ENCODE measurements around the gene CCDC102A. TPM values are rescaled to one million over a fixed set of nuclear protein-coding genes. Genes with fewer than 3 reads are reported as not detected.

CCDC102A gene
- total RNA-seq, 1 experiment from 2014 or later: 5.2 TPM

DNA sequence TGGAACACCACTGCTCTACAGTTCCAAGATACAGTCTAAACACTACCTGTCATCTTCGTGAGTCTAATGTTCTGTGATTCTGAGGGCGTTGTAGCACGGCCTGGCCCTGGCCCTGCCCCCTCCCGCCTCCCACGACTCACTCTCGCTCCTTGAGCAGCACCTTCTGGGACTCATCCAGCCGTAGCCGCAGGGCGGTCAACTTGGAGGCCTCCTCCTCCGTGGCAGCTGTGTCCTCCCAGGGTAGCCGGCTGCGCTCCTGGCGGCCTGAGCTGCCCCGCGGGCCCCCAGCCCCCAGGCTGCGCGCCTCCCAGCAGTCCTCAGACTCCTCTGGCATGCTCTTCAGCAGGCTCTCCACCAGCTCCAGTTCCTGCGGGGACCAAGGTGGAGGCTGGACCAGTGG is 10.6 kb downstream of the CCDC102A start:
- no peak for DNase-seq (ENCODE audit: extremely low read depth, low read depth)

DNA sequence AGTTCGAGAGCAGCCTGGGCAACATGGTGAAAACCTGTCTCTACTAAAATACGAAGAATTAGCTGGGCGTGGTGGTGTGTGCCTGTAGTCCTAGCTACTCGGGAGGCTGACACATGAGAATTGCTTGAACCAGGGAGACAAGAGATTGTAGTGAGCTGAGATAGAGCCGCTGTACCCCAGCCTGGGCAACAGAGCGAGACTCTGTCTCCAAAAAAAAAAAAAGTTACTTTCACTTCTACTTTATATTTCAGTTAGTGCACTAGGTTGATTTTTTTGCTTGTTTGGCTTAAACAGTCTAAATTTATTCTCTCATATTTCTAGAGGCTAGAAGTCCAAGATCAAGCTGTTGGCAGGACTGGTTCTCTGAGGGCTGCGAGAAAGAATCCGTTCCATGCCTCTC is 13.4 kb downstream of the CCDC102A start:
- DNase-seq (ENCODE audit: extremely low read depth, low read depth): no peak

DNA sequence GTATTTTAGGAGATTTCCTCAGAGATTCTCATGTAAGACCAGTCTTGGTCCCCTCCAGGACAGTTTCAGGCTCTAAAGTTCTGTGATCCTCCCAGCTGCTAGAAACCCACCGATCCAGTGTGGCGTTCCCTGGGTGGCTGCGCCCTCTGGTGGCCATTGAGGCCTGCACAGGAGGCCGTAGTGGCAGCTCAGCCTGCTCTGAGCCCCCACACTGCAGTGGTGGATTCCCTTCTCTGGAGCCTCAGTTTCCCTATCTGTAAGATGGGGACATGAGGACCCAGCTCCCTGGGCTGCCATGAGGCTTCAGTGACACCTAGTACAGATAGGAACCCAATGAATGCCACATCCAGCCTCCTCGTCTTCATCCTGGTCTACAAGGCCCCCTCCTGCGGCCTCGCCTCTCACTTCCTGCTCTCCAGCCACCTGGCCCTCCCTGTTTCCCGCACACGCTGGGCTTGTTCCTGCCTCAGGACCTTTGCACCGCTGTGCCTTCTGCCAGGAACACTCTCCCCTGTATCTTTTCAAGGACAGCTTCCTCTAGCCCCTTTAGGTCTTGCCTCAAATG is 16.5 kb downstream of the CCDC102A start:
- peak; percentile 73 for DNase-seq (ENCODE audit: extremely low read depth, low read depth)

DNA sequence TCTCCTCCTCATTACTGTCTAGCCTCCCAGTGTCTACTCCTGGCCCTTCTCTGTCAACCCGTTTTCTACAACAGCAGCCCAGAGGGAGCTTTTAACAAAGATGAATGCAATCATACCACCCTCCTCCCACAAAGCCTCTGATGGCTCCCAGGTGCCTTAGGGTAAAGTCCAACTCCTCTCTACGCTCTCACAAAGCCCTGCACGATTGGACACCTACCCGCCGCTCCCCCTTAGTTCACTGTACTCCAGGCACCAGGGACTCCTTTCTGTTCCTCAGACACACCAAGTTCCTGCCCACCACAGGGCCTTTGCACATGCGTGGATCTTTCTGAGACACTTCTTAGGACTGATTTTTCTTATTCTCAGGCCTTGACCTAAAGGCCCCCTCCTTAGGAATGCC is 17.4 kb downstream of the CCDC102A start:
- no peak for DNase-seq (ENCODE audit: extremely low read depth, low read depth)

DNA sequence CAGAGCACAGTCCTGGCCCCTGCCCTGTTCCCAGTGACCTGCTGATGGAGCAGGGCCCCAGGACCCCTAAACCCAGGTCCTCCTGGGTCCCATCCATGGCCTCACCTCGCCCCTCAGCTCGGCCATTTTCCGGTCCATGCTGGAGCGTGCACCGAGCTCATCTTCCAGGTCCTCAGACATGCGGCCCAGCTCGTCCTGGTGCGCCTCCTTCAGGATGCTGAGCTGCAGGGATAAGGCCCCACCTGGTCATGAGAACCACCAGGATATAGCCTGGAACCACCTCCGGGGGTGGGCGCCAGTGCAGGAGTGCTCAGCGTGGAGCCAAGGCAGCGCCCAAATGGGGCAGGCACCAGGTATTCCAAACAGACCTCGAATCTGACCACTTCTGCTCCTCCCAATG is 17.9 kb downstream of the CCDC102A start:
- DNase-seq (ENCODE audit: extremely low read depth, low read depth): no peak

DNA sequence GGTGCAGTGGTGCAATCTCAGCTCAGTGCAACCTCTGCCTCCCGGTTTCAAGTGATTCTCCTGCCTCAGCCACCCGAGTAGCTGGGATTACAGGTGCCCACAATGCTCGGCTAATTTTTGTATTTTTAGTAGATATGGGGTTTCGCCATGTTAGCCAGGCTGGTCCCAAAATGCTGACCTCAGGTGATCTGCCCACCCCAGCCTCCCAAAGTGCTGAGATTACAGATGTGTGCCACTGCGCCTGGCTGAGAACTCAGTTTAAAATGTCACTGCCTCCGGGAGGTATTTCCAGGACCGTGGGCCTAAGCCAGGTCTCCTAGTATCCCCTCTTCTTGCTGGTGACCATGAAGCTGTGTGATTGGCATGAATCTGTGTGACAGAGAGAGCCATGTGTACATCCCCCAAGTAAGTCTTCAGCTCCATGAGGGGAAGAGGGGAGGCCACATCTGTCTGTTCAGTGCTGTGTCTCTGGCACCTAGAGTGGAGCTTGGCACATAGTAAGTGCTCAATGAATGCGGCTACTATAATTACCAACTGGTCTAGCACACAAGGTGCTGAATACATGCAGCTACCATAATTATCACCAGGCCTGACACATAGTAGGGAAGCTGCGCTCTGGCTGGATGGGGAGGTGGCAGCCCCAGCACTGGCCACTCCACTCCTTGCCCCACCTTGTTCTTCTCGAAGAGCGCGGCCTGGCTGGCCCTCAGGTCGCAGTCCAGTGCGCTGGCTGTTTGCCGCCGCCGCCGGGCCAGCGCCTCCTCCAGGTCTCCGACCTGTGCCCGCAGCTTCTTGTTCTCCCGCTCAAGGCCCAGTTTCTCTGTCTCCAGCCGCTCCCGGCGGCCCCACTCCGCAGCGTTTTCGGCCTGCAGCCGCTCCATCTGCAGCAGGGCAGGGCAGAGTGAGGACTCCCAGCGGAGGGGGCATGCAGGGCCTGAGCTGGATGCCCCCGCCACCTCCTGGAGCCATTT is 18.7 kb downstream of the CCDC102A start:
- DNase-seq (ENCODE audit: extremely low read depth, low read depth): no peak

DNA sequence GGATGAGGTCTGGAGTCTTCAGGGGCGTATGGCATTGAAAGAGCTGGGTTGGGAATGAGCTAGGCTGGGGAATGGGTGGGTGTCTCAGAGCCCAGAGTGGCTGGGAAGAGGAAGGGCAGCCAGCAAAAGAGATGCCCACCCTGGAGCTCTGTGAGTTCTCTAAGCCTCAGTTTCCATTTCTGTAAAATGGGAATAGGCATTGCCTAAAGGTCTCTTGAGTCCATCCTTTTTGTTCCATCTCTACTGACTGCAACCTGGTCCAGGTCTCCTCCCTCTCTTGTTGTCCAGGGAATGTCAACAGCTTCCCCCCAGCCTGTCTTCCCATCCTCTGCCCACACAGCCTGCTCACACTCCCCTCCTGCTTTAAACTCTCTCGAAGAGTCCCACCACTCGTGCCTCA is 19.6 kb downstream of the CCDC102A start:
- DNase-seq (ENCODE audit: extremely low read depth, low read depth): no peak

DNA sequence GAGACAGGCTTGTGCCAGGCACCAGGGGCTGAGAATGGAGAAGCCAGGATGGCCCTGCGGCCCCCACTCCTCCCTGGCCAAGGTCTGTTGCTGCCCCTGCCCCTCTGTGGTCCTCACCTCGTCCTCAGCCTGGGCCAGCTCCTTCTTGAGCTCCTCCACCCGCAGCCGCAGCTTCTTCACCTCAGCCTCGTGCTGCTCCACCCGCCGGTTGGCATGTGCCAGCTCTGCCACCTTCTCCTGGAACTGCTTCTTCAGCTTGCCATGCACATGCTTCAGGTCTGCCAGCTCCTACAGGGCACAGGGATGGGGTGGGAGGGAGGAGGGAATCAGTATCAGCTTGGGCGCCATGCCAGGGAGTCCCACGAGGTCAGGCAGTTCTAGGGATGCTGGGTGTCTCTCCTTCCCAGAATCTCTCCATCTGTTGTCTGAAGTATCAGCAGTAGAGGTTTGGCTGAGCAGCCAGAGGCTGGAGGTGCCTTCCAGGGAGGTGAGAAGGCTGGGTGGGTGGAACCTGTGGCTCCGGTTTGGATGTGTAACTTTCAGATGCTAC is 20.1 kb downstream of the CCDC102A start:
- no peak for DNase-seq (ENCODE audit: extremely low read depth, low read depth)

DNA sequence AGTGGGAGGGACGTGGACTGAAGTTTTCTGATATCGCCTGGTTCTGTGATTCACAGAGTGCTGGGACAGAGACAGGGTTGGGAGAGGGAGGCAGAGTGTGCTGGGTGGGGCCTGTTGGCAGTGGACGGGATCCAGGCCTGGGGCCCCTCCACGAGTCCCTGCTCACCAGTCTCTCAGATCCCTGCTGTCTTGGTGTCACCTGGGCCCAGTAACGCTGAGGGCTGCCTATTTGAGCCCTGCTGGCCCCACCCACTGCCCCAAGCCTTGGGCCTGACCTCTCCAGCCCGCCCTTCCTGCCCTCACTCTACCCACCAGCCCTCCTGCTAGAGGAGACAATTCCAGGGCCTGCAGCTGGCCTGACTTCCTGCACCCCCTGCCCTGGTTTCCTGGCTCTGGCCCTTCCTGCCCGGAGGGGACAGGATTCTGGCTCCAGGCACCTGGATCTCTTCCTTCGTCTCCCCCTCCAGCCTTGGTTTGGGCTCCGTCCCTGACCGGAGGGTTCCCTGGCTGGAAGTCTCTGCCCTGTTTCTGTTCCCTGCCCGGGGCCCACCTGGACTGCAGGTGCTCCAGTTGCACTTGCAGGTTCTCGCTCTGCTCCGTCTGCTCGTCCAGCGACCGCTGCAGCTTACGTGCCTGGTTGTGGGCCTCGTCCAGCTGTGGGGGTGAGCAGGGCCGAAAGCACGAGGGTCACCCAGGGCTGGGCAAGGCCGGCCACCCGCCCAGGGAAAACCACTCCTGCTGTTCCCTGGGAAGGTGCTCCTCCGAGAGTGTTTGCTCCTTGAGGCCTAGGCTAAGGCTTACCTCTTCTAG is 21.4 kb downstream of the CCDC102A start:
- DNase-seq (ENCODE audit: extremely low read depth, low read depth): no peak

DNA sequence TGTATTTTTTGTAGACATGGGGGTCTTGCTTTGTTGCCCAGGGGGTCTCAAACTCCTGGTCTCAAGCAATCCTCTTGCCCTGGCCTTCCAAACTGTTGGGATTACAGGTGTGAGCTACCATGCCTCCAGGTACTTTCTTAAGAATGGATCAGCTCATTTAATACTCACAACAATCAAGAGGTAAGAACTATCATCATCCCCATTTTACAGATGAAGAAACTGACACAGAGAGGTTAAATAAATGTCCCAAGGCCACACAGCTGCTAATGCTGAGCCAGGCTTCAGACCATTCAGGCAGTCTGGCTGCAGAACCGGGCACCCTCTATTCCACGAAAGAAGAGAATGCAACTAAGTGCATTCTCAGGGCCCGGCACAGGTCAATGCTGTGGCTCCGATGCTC is 22.0 kb downstream of the CCDC102A start:
- DNase-seq (ENCODE audit: extremely low read depth, low read depth): no peak

DNA sequence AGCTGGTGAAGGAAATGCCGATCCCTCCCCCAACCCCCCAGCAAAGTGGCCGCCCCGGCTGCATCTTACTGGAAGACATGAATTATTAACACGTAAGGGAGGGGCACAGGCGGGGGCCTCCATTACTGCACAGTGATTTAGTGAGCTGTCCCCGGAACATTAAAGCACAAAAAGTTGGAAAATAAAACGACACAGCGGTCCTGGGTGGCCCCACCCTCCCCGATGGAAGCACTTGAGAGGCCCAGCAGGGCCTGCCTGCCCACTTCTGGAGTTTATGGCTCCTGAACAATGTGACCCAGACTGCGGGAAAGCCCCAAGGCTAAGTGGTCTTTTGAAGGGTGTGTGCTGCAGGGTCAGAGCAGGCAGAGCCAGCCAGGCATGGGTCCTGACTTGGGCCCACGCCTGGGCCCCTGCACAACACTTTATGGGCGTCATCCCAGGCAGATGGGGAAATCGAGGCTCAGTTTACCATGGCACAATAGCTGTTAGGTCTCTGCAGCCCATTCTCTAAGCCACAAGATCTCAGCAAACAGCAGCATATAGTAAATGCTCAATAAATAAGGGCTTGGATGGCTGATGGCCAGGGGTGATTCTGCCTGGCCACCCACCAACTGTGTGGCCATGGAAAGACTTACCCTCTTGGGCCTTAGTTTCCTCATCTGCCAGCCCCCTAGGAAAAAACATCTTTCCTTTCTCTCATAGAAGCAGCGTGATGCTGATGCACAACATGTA is 22.8 kb downstream of the CCDC102A start:
- no peak for DNase-seq (ENCODE audit: extremely low read depth, low read depth)

DNA sequence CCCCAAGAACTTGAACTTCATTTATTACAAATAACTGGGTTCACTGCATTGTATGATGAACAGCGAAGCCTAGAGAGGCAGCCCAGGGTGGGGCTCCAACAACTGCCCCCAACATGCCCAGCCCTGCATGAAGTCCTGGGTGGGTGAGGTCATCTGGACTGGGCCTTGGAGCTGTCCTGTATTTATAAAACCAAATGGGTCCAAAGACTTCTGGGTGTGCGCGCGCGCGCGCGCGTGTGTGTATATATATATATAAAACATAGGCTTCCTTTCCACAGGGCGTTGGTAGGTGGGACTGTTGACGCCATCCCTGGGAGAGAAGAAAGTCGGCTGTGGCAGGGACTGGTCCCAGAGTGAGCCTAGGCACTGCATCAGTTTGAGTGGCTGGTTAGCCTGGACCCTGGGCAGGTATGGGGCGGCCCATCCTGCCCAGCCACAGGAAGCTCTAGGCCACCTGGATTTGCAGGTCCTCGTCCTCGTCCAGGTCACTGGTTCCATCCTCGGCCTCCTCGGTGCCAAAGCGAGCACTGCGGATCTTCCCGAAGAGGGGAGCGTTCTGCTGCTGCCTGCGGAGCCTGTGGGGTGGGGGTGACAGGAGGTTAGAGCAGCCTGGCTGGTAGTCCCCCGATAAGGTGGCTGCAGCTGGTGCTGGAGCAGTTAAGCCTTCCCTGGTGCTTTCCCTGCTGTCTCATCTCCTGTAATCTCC is 23.9 kb downstream of the CCDC102A start:
- DNase-seq (ENCODE audit: extremely low read depth, low read depth): no peak

DNA sequence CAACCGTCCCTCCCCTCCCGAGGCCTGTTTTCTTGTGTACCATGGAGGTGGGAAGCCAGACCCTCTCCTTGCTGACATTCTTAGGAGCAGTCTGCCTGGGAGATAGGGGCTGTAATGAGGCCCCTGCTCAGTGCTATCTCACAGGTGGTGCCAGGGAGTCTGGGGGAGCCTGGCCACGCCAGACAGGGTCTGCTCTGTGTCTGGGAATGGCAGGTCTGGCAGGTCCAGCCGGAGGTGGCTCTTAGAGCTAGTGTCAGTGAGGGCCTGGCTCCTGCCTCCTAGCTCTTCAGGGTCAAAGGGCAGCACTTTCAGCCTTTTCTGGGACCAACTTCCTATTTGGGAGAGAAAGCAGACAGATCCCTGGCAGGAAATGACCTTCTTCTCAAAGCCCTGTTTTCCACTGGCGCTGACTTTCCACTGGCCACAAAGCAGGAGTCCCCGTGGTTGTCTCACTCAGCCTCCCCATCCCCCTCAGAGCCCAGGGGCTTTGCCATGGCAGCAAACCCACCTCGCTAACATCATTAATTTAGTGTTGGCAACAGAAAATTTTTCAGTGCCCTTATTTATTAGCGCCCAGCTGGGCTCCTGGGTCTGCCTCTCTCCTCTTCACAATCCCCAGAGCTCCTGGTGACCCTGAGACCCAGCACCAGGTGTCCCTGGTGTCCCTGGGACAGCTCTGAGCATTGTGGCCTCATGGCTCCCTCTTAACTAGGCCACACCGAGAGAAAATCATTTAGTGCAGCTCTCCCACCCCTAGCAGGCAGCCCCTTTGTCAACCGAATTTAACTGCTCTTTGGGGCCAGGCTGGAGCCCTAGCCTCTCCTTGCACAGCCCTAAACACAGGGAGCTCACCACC is 26.1 kb downstream of the CCDC102A start:
- no peak for DNase-seq (ENCODE audit: extremely low read depth, low read depth)

DNA sequence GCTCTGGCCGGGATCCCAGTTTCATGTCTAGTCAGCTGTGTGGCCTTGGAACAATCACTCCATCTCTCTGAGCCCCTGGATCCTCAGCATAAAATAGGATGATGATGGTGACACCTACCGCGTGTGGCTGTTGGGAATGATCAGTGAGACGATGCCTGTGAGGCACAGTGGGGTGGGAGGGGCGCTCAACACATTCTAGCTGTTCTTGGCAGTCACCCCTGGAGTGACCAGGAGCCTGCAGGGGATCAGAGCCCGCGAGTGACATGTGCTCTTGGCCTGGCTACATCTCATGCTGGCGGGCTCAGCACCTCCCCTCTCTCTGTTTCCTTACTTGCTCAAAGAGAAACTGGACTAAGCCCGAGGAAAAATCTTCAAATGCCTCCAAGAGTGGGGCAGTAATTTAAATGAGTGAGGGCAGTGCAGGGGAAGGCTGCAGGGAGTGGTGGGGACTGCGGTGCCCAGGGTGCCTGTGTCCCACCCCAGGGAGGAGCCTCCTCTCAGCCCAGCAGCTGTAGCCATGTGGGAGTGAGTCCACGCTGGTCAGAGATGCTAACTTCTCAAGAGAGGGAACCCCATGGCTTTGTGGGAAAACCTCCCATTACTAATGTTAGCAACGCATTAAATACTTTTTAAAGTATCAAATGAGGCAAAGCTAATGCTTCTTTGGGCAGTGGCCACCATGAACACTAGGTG is 27.0 kb downstream of the CCDC102A start:
- no peak for DNase-seq (ENCODE audit: extremely low read depth, low read depth)

DNA sequence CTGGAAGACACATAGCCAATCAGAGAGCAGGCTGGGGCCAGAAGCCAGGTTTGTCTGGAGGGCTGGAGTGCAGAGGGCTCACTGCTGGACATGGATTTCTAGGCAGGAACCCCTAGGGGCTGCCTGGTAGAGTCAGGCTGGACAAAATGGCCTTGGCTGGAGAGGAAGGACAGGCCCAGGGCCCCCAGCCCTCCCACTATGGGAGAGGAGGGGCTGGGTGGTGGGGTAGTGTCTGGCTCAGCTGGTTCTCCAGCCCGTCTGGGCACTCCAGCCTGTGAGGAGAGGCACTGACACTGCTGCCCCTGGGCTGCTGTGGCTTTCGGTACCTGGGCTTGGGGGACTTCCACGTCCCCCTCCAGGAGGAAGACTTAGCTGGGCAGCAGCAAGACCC is 28.3 kb downstream of the CCDC102A start:
- DNase-seq (ENCODE audit: extremely low read depth, low read depth): no peak

DNA sequence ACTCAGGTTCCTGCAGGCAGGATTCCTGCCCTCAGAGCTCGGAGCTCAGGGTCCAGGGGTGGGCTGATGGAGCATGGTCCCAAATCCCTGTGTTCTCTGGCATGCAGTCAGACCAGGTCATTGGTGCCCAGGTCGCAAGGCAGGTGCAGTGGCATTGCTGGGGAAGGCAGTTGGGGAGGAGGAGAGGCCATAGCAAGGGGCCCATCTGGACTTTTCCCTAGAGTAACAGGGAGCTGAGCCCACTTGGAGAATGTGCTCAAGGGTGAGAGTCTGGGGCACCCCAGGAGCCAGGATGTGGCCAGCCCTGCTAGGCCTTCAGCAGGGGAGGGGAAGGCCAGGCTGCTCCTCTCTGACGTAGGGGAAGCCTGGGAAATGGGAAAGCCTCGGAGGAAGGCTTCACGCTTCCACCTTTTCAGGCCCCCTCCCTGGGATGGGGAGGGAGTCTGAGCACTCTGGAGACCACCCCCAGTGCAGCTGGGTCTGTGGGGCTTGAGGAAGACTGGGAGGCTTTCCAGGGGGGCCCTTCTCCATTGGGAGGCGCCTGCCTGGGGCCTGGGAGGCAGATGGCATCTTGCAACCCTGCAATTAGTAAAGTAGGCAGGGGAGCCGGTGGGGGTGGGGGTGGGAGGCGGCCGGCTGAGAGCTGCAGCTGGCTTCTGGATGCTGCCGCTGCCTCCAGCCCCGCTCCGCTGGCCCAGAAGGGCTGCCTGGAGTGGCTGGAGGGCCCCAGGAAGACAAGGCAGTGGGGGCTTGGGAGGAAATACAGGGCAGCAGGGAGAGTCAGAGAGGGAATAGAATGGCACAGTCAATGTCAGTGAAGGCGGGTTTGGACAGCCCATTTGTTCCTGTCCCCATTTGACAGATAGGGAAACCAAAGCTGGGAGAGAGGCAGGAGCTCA is 29.0 kb downstream of the CCDC102A start:
- DNase-seq (ENCODE audit: extremely low read depth, low read depth): no peak

DNA sequence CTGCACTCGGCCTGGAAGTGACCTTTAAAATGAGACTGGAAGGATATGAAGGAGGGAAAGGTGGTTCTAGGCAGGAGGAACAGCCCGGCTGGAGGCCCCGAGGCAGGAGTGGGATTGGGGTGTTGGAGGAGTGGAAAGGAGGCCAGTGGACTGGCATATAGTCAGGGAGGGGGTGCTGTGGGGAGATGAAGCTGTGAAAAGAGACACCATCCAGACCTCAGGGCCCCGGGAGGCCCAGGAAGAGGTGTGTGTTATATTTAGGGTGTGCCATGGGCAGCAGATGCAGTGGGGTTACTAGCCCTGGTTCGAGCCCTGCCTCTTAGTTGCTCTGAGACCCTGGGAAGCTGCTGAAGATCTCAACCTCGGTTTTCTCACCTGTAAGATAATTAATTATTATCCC is 31.2 kb downstream of the CCDC102A start:
- DNase-seq (ENCODE audit: extremely low read depth, low read depth): no peak

All from NCI-H460 (cell line).